Caki2 (cell line): ENCODE results near the gene GPR143. TPM values are rescaled to one million over a fixed set of nuclear protein-coding genes. Genes with fewer than 3 reads are reported as not detected.
"Not testable (repeated sequence)": the region's sequence is repeated elsewhere in the genome, so short reads cannot be mapped to it uniquely, and the experiment has no call there.

ENCODE experiments used
- DNase-seq: peaks from one replicate; pipeline ENCODE4 v3.0.0-alpha.2; 2015; ENCODE audit warnings: low read depth
- in situ Hi-C: cut with HindIII; loops from 2 replicates; pipeline ENCODE4 v1.10.0; 2016; ENCODE audit warnings: low sequenced_read_pairs, low pct_unique_long_range_greater_than_20kb, mixed read lengths
- total RNA-seq: library from RNA; depleted of rRNA; stranded (reverse); fragments of >200 nt; shearing (Covaris generic); gene quantifications from 2 replicates; pipeline ENCODE4 v1.2.3, GENCODE V29; 2014; ENCODE audit warnings: low replicate concordance; rRNA removed

Gene GPR143
- total RNA-seq: 0.49 and 3.8 TPM in 2 replicates

- in situ Hi-C loops: no loop called here
- DNase-seq: no peak
These were observed at the start of gene GPR143 for GRCh38 chrX:9765737-9766097. GPR143 (minus strand) TSS chrX:9765847; CDS start chrX:9765817, 30 bp downstream.

- DNase-seq, in situ Hi-C loops: not testable (repeated sequence)
These were observed 45.4 kb upstream of the GPR143 start for GRCh38 chrX:9811086-9811485.

- in situ Hi-C loops, DNase-seq: not testable (repeated sequence)
These were observed 44.2 kb upstream of the GPR143 start for GRCh38 chrX:9809876-9810275.

DNA sequence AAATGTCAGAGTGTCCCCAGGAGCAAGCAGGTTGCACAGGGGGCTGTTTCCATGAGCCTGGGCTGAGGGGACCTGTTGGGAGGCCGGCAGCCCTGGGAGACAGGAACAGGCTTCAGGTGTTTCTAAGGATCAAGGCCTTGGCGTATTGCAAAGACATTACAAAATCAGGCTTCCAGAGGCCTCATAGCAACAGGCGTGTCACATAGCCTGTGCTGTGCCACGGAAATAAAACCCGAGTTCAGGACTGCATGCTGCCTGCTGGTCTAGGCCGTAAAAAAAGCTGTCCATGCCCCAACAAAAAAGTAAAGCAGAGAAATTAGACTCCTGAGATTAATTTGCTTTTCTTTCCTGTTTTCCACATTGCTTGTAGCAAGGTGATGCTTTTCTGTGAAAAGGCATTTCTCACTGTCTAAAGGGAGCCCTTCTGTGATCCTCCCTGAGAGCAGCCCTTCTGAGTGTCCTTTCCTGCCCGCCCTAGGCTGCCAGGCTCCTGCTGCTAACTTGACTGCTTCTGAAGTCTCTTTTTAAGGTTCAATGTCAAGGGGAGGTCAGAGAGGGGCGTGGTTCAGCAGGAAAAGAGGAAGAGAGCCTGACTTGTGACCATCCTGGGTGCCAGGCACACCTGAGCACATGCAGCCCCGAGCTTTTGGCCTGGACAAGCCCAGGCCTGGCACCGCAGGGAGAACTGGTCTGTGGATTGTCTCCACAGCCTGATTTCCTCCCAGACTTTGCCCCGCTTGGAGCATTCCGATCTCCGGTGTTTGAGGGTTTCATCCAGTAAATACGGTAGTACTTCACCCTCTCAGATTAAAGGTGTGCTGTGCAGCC lies 41.9 kb upstream of the GPR143 start:
- no peak for DNase-seq
- in situ Hi-C loops: no loop called here

DNA sequence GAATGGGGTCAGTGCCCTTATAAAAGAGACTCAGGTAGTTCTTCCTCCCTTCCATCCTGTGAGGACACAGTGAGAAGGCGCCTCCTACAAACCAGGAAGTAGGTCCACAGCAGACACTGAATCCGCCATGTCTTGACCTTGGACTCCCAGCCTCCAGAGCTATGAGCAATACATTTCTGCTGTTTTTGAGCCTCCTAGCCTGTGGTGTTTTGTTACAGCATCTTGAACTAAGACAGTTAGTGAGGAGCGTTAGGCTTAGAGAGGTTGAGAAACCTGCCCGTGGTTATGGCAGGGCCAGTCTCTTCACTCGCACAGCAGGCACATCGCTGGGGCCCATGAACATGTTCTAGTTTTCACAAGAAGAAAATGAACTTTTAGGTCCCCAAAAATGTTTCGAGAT lies 40.3 kb upstream of the GPR143 start:
- DNase-seq: no peak
- in situ Hi-C loops: no loop called here

- in situ Hi-C loops: no loop called here
- DNase-seq: no peak
These were observed 38.8 kb upstream of the GPR143 start for GRCh38 chrX:9804444-9804843.

DNA sequence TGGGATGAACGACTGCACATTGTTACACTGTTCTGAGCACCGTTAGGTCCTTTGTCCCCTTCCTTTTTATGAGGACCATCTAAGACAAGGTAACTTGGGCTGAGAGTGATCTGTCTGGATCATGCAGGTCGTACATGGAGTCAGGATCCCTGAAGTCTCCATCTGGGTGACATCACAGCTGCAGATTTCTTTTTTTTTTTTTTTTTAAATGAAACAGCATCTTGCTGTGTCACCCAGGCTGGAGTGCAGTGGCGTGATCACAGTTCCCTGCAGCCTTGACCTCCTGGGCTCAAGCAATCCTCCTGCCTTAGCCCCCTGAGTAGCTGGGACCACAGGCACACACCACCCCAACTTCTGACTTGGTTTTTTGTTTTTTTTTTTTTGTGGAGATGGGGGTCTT lies 37.1 kb upstream of the GPR143 start:
- no peak for DNase-seq
- in situ Hi-C loops: no loop called here

- DNase-seq: no peak
- in situ Hi-C loops: no loop called here
These were observed 32.0 kb upstream of the GPR143 start for GRCh38 chrX:9797384-9798360.

GRCh38 chrX:9794495-9794894 lies 28.8 kb upstream of the GPR143 start:
- in situ Hi-C loops: no loop called here
- no peak for DNase-seq

DNA sequence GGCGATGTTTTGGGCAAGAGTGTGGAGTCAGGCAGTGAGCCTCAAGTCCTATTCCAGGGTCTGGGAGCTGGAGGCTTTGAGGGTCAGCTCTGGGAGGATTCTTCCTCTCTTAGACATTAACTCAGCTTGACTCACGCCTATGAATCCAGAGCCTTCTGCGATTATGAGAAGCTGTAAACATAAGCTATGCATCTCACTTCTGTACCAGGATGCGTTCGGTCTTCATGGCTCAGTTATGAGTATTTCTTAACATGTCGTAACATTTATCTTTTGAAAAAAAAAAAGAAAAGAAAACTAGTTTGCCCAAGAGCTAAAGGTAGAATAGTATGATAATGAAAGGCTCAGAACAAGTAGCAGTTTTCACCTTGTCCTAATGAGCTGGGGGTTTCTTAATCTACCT lies 25.2 kb upstream of the GPR143 start:
- DNase-seq: no peak
- in situ Hi-C loops: no loop called here

DNA sequence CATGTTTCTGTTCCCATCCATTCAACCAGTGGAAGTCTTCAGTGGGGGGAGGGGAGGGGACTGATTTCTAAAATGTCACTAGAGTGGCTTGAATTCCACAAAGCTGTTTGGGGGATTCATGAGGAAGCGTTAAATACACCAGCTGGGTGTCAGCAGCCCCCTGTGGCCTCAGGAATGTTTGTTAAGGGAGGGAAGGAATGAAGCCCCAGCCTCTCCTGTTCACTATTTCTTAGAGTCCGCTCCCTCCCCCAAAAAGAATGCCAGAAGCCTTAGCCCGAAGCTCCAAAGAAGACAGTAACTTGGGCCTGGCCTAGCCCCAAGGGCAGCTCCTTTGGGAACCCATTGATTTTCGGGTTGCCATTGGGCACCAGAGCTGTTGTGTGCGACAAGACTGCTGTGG lies 23.9 kb upstream of the GPR143 start:
- no peak for DNase-seq
- in situ Hi-C loops: no loop called here

DNA sequence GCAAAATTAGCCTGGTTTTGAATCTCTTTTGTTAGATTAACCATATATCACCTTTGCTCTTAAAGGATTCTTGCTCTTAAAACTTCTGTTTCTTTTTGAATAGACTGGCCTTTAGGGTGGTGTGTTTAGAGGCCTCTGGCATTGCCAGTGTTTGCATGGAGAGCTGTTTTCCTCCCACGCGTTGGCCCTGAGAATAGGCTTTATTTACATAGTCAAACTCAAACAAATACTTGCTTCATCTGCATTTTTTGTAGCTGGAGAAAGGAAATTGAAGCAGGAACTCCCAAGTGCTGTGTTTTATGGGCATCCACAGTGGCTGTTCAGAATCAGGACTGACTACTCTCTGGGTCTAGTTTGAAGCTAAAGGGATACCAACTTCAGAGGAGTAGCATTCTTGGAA lies 23.3 kb upstream of the GPR143 start:
- in situ Hi-C loops: no loop called here
- DNase-seq: no peak

DNA sequence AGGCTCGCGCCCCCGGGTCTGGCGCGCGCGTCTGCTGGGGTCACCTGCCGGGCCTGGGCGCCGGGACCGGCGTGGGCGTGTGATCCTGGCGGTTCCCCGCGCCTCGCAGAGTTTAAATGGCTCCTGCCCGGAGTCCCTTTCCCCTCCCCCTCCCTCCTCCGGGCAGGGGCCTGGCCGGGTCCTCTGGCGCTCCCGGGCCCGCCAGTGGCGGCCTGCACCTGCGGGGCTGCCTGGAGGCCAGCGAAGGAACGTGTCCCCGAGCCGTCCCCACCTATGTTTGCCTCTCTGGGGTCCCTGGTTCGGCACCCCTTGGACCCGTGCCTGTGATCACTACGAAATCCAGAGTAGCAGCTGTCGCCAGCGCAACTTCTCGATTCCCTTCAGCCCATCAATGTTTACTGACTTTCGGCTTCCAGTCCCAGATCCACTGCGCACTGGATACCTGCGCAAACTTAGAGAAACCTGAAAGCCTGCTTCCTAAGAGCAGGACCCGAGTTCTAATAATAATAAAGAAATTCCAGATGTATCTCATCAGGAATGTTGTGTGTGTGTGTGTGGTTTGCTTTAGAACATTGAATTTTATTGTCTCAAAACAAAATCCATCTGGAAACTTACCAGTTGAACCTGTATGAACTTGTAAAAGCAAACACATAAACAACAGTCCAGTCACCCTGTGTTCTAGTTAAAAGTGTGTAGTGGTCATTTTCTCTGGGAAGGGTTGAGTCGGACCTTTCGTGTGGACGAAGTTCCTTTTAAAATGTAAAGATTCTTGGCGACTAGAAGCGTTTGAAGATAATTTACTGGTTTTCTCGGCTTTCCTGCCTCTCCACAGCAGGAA lies 21.4 kb upstream of the GPR143 start:
- peak; percentile 12 for DNase-seq
- in situ Hi-C loops: no loop called here

DNA sequence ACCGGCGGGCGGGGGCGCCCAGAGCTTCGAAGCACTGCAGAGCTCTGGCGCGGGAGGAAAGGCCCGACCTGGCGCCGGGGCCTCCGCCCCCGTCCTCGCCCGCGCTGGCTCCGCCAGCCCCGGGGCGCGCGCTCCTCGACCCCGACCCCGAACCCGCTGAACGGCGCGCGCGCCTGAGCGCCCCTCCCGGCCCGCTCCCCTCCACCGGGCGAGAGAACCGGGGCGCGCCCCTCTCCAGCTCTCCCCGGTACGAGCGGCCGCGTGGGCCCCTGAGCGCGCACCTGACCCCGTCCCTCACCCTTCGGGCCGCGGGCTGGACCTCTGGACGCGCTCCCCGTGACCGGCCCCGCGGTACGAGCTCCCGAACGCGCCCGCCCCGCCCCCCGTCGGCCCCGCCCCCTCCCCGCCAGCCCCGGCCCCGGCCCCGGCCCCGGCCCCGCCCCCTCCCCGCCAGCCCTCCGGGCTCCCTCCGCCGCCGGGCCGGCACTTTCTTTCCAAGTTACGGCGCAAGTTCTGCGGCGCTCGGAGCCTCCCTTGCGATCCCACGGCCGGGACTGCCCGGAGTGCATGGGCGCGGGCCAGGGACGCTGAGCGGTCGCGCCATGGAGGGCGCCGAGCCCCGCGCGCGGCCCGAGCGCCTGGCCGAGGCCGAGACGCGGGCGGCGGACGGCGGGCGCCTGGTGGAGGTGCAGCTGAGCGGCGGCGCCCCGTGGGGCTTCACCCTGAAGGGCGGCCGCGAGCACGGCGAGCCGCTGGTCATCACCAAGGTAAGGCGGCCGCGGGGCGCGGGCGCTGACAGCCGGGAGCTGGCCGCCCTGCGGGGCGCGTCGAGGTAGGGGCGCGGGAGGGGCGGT lies 20.5 kb upstream of the GPR143 start, which contains the start of gene SHROOM2:
Gene SHROOM2 (plus strand): TSS at position 486 of the 854 bp plus-strand sequence. CDS start 117 bp downstream, at position 603.
- DNase-seq: peak; percentile 21
- in situ Hi-C loops: no loop called here

GRCh38 chrX:9785254-9785943 lies 19.8 kb upstream of the GPR143 start:
- in situ Hi-C loops: no loop called here

DNA sequence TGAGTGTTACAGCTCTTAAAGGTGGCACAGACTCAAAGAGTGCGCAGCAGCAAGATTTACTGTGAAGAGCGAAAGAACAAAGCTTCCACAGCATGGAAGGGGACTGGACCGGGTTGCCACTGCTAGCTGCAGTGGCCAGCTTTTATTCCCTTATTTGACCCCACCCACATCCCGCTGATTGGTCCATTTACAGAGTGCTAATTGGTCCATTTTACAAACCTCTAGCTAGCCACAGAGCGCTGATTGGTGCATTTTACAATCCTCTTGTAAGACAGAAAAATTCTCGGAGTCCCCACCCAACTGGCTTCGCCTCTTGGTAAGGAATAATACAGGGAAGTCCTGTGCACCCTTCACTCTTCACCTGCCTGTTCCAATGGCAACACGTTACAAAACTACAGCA lies 18.7 kb upstream of the GPR143 start:
- in situ Hi-C loops: no loop called here
- no peak for DNase-seq

More at GRCh38 chrX:9785254-9785943, 19.8 kb upstream of the GPR143 start:
- no peak for DNase-seq

DNA sequence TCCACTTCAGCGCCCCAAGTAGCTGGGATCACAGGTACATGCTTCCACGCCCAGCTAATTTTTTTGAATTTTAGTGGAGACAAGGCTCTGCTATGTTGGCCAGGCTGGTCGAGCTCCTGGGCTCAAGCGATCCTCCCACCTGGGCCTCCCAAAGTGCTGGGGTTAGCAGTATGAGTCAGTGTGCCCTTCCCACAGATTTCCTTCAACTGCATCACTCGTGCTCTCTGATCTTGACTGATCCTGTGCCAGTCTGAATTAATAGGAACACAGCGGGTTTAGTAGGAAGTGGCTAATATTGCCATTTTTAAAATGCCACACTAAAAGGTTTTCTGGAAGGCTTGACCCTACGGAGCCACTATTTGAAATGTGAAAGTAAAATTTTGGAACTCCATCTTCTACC lies 16.3 kb upstream of the GPR143 start:
- in situ Hi-C loops: no loop called here
- no peak for DNase-seq
